Activated CD8-positive, alpha-beta T cell treated with anti-CD3 and anti-CD28 coated beads, Interleukin-2, amount 10 ng/mL, durations not matched to agents 7 days and 5 days (primary cell): Measurements from ENCODE around the gene CCDC117. TPM values are rescaled to one million over a fixed set of nuclear protein-coding genes. Genes with fewer than 3 reads are reported as not detected.
"Not testable (repeated sequence)": the region's sequence is repeated elsewhere in the genome, so short reads cannot be mapped to it uniquely, and the experiment has no call there.

ENCODE experiments used
- ATAC-seq: fragments of 150-1000 bp; cut with Tn5 transposase; one replicate; pipeline ENCODE4 v1.10.0; 2021; ENCODE audit warnings: moderate library complexity
- CTCF ChIA-PET: fragments of 350-600 bp; sonication (Branson Sonifier 250); formaldehyde crosslinking; loops from one replicate; lab custom pipeline; 2021; ENCODE audit warnings: antibody characterized with exemption; lab: Charles Lee
- POLR2A ChIA-PET: fragments of 350-600 bp; sonication (Branson Sonifier 250); formaldehyde crosslinking; loops from one replicate; lab custom pipeline; 2021; ENCODE audit warnings: antibody characterized with exemption; lab: Charles Lee
- DNase-seq: peaks from one replicate; pipeline ENCODE4 v3.0.0-alpha.2; 2020
- H3K27ac Mint-ChIP-seq: one replicate; pipeline ENCODE4 v1.8.0; 2021; ENCODE audit warnings: mild to moderate bottlenecking, mixed read lengths
- H3K27me3 Mint-ChIP-seq: one replicate; pipeline ENCODE4 v1.8.0; 2021; ENCODE audit warnings: low read depth, mixed read lengths
- H3K36me3 Mint-ChIP-seq: one replicate; pipeline ENCODE4 v1.8.0; 2021; ENCODE audit warnings: low read depth, mixed read lengths
- H3K4me1 Mint-ChIP-seq: one replicate; pipeline ENCODE4 v1.8.0; 2021; ENCODE audit warnings: low read depth, mixed read lengths
- H3K4me3 Mint-ChIP-seq: one replicate; pipeline ENCODE4 v1.8.0; 2021; ENCODE audit warnings: mild to moderate bottlenecking, mixed read lengths
- H3K9me3 Mint-ChIP-seq: one replicate; pipeline ENCODE4 v1.8.0; 2022; ENCODE audit warnings: mixed read lengths; ENCODE audit not compliant: insufficient read depth
- total RNA-seq, 2 experiments: library from RNA; stranded (reverse); gene quantifications; one replicate each; pipeline ENCODE4 v1.2.3, GENCODE V29; 2021

CCDC117 gene
- total RNA-seq, 2 experiments from 2014 or later, result 36.7 to 40.0 TPM

DNA sequence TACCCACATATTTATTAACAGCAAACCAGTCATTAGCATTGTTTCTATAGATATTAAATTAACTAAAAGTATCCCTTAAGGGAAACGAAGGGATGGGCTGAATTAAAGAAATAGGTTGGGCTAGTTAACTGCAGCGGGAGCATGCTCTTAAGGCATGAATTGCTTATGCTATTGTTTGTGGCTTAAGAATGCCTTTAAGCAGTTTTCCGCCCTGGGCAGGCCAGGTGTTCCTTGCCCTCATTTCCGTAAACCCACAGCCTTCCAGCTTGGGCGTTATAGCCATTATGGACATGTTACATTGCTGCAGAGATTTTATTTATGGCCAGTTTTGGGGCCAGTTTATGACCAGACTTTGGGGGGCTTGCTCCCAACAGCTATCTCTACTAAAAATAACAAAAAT, 32.9 kb downstream of the CCDC117 start:
- H3K9me3 Mint-ChIP-seq, DNase-seq, H3K4me3 Mint-ChIP-seq, POLR2A ChIA-PET, H3K27me3 Mint-ChIP-seq, ATAC-seq, CTCF ChIA-PET, H3K27ac Mint-ChIP-seq: not testable (repeated sequence)
- H3K36me3 Mint-ChIP-seq, result peaks cover 41% of the 10 kb centered on the region
- peaks cover 57% of the 10 kb centered on the region for H3K4me1 Mint-ChIP-seq

DNA sequence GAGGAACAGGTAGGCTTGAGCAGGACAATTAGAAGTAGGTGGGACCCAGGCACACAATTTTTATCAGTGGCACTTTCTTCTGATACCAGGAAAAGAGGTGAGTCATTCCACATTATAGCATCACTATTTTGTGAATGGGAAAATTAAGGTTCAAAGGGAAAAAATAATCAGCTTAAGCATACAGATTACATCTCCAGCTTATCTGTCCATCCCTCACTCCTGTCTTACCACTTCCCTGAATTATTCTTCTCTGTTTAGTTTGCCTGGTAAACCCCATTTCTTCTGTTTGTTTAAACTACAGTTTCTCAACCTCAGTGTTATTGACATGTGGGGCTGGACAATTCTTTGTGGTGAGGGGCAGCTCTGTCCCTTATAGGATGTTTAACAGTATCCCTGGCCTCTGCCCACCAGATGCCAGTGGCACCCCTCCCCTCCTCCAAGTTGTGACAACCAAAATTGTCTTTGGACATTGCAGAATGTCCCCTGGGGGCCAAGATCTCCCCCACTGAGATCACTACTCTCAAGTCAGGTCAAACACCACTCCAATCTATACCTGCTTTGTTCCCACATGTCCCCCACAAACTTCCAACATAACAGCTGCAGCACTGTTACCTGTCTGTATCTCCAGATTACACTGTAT, 36.3 kb downstream of the CCDC117 start:
- H3K4me1 Mint-ChIP-seq, result peaks cover 72% of the 10 kb centered on the region
- H3K27ac Mint-ChIP-seq, result peak overlapping the region; percentile 62

DNA sequence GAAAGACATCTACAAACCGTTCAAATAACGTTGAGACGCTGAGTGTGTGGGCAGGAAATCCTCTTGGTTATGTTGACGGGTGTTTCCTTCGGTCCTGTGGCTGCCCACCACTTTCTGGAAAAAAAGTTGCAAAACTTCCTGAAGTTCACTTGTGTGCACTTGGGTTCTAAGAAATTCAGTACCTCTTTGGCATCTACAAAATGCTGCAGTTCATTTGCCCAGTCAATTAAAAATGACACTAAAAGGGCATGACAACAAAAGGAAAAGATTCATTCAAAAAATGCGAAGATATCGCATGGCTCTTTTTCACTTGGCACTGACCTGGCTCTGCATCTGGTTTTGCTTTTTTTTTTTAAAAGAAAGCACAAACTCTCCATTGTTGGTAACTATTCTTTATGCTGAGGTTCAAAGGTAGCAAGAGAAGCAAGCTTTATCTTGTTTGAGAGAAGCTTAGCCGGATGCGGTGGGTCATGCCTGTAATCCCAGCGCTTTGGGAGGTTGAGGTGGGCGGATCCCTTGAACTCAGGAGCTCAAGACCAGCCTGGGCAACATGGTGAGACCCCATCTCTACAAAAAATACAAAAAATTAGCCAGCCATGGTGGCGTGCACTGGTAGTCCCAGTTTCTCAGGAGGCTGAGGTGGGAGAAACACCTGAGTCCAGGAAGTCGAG, 38.5 kb downstream of the CCDC117 start:
- H3K4me1 Mint-ChIP-seq, result peaks cover 82% of the 10 kb centered on the region
- H3K27me3 Mint-ChIP-seq, result no peaks in the 10 kb centered on the region
- peak; percentile 52 for ATAC-seq
- ChIA-PET POLR2A (interaction anchor here (0.7 to 6.7 kb wide), 7 partner anchors 10 to 38 kb away, joined by 3 to 138 read pairs (median 12); partner anchors contain the start of genes CCDC117 and XBP1), CTCF (interaction anchor here (1.4 to 9.1 kb wide), 8 partner anchors 9 to 230 kb away, joined by 4 to 98 read pairs (median 10); partner anchors contain the start of genes CCDC117 and XBP1)
- DNase-seq, result peak; percentile 75
- peak overlapping the region; percentile 96 for H3K27ac Mint-ChIP-seq
- H3K36me3 Mint-ChIP-seq, result peaks cover 57% of the 10 kb centered on the region
- H3K9me3 Mint-ChIP-seq, result no peaks in the 10 kb centered on the region
- peak overlapping the region; percentile 74 for H3K4me3 Mint-ChIP-seq

More for the DNA sequence above, 36.3 kb downstream of the CCDC117 start:
- ChIA-PET CTCF (interaction anchor here (1.2 to 9.1 kb wide), 3 partner anchors 8 to 13 kb away, joined by 3 to 98 read pairs (median 4); partner anchors contain the start of gene XBP1), POLR2A (interaction anchor here (1.3 kb wide), 1 partner anchor 9 kb away, joined by 11 read pairs; the partner anchor contains the start of gene XBP1)
- DNase-seq, result no peak
- peaks cover 43% of the 10 kb centered on the region for H3K36me3 Mint-ChIP-seq
- no peak overlapping the region for H3K4me3 Mint-ChIP-seq
- ATAC-seq, result no peak
- no peaks in the 10 kb centered on the region for H3K9me3 Mint-ChIP-seq
- H3K27me3 Mint-ChIP-seq, result no peaks in the 10 kb centered on the region

DNA sequence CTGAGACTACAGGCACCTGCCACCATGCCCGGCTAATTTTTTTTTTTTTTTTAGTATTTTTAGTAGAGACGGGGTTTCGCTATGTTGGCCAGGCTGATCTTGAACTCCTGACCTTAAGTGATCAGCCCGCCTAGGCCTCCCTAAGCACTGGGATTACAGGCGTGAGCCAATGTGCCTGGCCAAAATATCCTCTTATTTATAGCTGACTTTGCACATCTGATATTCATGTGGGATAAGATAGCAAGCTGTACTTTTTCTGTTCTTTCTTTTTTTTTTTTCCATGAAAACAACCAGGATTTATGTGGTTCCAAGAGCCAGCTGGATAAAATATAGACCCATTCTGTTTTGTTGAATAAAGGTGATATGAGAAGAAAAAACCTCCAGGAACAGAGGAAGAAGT, 40.0 kb downstream of the CCDC117 start:
- ChIA-PET CTCF (interaction anchor here (1.4 to 9.1 kb wide), 7 partner anchors 10 to 212 kb away, joined by 4 to 98 read pairs (median 11); partner anchors contain the start of genes CCDC117 and XBP1), POLR2A (interaction anchor here (1.9 to 6.7 kb wide), 3 partner anchors 10 to 18 kb away, joined by 12 to 138 read pairs (median 12); partner anchors contain the start of gene XBP1)
- H3K4me1 Mint-ChIP-seq, result peaks cover 85% of the 10 kb centered on the region
- H3K27me3 Mint-ChIP-seq, result no peaks in the 10 kb centered on the region
- ATAC-seq (no peak), DNase-seq (no peak)
- H3K9me3 Mint-ChIP-seq, result no peaks in the 10 kb centered on the region
- peak overlapping the region; percentile 96 for H3K27ac Mint-ChIP-seq
- peak overlapping the region; percentile 74 for H3K4me3 Mint-ChIP-seq
- H3K36me3 Mint-ChIP-seq, result peaks cover 61% of the 10 kb centered on the region

DNA sequence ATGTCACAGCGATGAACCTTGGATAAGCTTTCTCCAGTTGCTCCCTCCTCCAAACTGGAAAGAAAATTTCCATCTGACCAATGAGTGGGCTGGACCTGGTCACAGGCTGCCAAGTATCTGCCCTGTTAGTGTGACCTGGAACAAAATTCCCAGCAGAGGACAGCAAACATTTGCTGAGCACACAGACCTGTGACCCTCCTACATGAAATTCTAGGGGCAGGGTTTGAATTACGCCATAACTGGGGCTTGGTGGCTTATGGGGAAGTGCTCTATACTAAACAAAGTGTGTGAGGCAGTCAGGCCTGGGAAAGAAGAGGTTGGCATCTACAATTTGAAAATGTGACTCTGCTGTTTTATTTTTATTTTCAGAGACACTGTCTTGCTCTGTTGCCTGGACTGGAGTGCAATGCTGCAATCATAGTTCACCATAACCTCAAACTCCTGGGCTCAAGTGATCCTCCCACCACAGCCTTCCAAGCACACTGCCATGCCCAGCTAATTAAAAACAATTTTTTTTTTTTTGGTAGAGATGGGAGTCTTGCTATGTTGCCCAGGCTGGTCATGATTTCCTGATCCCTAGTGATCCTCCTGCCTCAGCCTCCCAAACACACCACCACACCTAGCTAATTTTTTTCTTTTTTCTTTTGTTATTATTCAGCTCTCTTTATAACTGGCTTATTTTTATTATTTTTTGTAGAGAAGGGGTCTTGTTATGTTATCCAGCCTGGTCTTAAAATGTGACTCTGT, 41.5 kb downstream of the CCDC117 start:
- DNase-seq (no peak), ATAC-seq (no peak)
- H3K4me1 Mint-ChIP-seq, result peaks cover 85% of the 10 kb centered on the region
- peaks cover 49% of the 10 kb centered on the region for H3K36me3 Mint-ChIP-seq
- peak overlapping the region; percentile 68 for H3K27ac Mint-ChIP-seq
- no peaks in the 10 kb centered on the region for H3K9me3 Mint-ChIP-seq
- ChIA-PET POLR2A (interaction anchor here (1.0 to 6.7 kb wide), 2 partner anchors 14 to 18 kb away, joined by 3 to 138 read pairs; partner anchors contain the start of gene XBP1), CTCF (interaction anchor here (4.0 to 9.1 kb wide), 3 partner anchors 9 to 15 kb away, joined by 23 to 98 read pairs (median 52); partner anchors contain the start of gene XBP1)
- H3K4me3 Mint-ChIP-seq, result no peak overlapping the region
- no peaks in the 10 kb centered on the region for H3K27me3 Mint-ChIP-seq

DNA sequence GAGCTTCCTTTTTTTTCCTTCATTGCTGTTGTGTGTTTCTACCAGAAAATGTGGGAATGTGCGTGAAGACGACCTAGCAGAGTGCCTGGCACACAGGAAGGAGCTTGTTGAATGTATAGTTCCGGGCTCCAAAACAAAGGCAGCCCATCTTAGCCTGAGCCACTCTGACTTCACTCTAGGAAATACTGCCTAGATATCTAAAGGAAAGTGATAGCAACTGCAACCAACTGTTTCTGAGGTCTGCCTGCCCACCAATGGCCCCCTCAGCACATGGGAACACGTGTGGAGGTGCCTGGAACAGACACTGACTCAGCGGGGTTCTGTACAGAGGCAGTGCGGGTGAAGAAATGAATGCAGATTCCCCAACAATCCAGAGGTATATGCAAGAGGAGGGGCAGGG, 42.6 kb downstream of the CCDC117 start:
- Mint-ChIP-seq H3K27ac (peak overlapping the region; percentile 45), H3K4me3 (no peak overlapping the region), H3K36me3 (peaks cover 48% of the 10 kb centered on the region), H3K27me3 (no peaks in the 10 kb centered on the region), H3K9me3 (no peaks in the 10 kb centered on the region), H3K4me1 (peaks cover 85% of the 10 kb centered on the region)
- ATAC-seq (no peak), DNase-seq (no peak)
- ChIA-PET CTCF (interaction anchor here (5.4 to 9.1 kb wide), 2 partner anchors 14 kb away, joined by 52 to 98 read pairs; partner anchors contain the start of gene XBP1), POLR2A (interaction anchor here (1.0 to 6.7 kb wide), 2 partner anchors 15 to 19 kb away, joined by 3 to 138 read pairs; partner anchors contain the start of gene XBP1)

DNA sequence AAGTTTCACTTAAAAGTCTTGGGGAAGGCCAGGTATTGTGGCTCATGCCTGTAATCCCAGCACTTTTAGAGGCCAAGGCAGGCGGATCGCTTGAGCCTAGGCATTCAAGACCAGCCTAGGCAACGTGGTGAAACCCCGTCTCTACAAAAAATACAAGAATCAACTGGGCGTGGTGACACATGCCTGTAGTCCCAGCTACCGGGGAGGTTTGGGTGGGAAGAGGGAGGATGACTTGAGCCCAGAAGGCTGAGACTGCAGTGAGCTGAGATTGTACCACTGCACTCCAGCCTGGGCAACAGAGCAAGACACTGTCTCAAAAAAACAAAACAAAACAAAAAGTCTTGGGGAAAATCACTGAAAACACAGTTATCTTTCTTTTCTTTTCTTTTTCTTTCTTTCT, 43.2 kb downstream of the CCDC117 start:
- no peak overlapping the region for H3K27ac Mint-ChIP-seq
- H3K4me3 Mint-ChIP-seq, result no peak overlapping the region
- H3K36me3 Mint-ChIP-seq, result peaks cover 45% of the 10 kb centered on the region
- ATAC-seq (no peak), DNase-seq (no peak)
- H3K27me3 Mint-ChIP-seq, result no peaks in the 10 kb centered on the region
- peaks cover 81% of the 10 kb centered on the region for H3K4me1 Mint-ChIP-seq
- no peaks in the 10 kb centered on the region for H3K9me3 Mint-ChIP-seq
- ChIA-PET CTCF (interaction anchor here (5.4 to 9.1 kb wide), 2 partner anchors 13 to 15 kb away, joined by 52 to 98 read pairs; partner anchors contain the start of gene XBP1), POLR2A (interaction anchor here (6.7 kb wide), 1 partner anchor 15 kb away, joined by 138 read pairs; the partner anchor contains the start of gene XBP1)

DNA sequence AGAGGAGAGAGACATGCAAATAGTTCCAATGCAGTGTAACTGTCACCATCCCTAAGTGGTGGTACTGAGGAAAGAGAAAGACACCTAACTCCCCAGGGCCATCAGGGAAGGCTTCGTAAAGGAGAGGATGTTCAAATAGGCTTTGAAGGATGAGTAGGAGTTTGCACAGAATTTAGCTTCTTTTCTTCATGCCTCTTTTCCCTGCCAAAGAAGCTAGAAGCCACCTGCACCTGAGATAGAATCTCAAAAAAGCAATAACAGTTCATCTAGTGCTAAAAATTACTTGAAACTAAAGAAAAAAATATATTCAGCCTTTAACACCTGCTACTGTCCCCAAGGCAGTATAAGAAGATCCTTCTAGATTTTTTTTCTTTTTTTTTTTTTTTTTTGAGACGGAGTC, 44.6 kb downstream of the CCDC117 start:
- ATAC-seq (no peak), DNase-seq (no peak)
- Mint-ChIP-seq H3K27me3 (no peaks in the 10 kb centered on the region), H3K27ac (peak overlapping the region; percentile 57), H3K4me3 (no peak overlapping the region), H3K9me3 (no peaks in the 10 kb centered on the region), H3K4me1 (peaks cover 82% of the 10 kb centered on the region), H3K36me3 (peaks cover 52% of the 10 kb centered on the region)
- ChIA-PET POLR2A (no interaction called here), CTCF (interaction anchor here (9.1 kb wide), 1 partner anchor 16 kb away, joined by 98 read pairs; the partner anchor contains the start of gene XBP1)

DNA sequence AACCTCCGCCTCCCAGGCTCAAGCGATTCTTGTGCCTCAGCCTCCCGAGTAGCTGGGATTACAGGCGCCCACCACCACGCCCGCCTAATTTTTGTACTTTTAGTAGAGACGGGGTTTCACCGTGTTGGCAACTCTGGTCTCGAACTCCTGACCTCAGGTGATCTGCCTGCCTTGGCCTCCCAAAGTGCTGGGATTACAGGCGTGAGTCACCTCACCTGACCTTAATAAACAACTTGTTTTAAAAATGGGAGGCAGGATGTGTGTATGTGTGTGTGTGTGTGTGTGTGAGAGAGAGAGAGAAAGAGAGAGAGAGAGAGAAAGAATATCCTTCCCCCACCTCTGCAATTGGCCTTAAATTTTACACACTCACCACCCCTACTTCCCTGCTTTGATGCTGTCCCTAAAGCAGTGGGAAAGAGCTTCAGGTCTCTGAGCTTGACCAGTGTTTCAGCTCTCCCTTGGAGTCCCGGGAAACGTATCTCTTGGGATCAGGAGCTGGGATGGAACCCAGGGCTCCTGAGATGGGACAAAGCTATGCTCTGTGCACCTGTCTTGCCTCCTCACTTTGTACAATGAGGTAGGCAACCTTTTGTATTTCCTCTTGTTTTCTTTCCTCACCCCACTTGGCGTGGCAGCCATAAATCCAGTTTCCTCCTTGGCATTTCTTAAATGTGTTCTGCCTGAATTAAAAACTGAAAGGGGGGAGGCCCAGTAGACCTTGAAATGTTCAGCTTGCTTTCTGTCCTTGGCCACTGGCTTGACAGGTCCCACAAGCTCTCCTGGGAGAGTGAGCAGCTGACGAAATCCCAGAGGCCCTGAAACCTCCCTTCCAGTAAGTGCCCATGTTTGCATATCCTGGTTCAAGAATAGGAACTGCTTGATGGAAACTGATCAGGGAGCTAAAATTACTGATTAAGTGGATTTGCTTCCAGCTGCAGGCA, 45.7 kb downstream of the CCDC117 start:
- ATAC-seq (no peak), DNase-seq (peak; percentile 39)
- Mint-ChIP-seq H3K4me1 (peaks cover 82% of the 10 kb centered on the region), H3K27me3 (no peaks in the 10 kb centered on the region), H3K9me3 (no peaks in the 10 kb centered on the region), H3K27ac (peak overlapping the region; percentile 81), H3K4me3 (no peak overlapping the region), H3K36me3 (peaks cover 50% of the 10 kb centered on the region)
- ChIA-PET CTCF (interaction anchor here (0.9 to 3.8 kb wide), 7 partner anchors 10 to 217 kb away, joined by 3 to 21 read pairs (median 4); partner anchors contain the start of genes CCDC117 and XBP1), POLR2A (interaction anchor here (0.7 to 3.3 kb wide), 2 partner anchors 17 to 76 kb away, joined by 4 to 25 read pairs; partner anchors contain the start of gene XBP1)
